ENCODE measurements around the gene RAPGEF5.

RAPGEF5 gene

GRCh38 chr7:22385326-22385725 is 28.4 kb upstream of the RAPGEF5 start:
- FAIRE-seq (no peak), DNase-seq (ENCODE audit: extremely low spot score, insufficient read length, low read depth) (no peak)

GRCh38 chr7:22380333-22380732 is 23.4 kb upstream of the RAPGEF5 start:
- no peak for DNase-seq (ENCODE audit: extremely low spot score, insufficient read length, low read depth)
- FAIRE-seq: no peak

- FAIRE-seq: no peak
- DNase-seq (ENCODE audit: extremely low spot score, insufficient read length, low read depth): no peak
Observed at GRCh38 chr7:22378199-22378980, 21.4 kb upstream of the RAPGEF5 start.

- FAIRE-seq: no peak
- no peak for DNase-seq (ENCODE audit: extremely low spot score, insufficient read length, low read depth)
Observed at GRCh38 chr7:22377703-22378102, 20.7 kb upstream of the RAPGEF5 start.

- no peak for DNase-seq (ENCODE audit: extremely low spot score, insufficient read length, low read depth)
- FAIRE-seq: no peak
Observed at GRCh38 chr7:22375359-22376048, 18.6 kb upstream of the RAPGEF5 start.

- no peak for FAIRE-seq
- DNase-seq (ENCODE audit: extremely low spot score, insufficient read length, low read depth): no peak
Observed at GRCh38 chr7:22373911-22374310, 17.0 kb upstream of the RAPGEF5 start.

- FAIRE-seq (no peak), DNase-seq (ENCODE audit: extremely low spot score, insufficient read length, low read depth) (no peak)
Observed at GRCh38 chr7:22373388-22373787, 16.4 kb upstream of the RAPGEF5 start.

GRCh38 chr7:22372863-22373262 is 15.9 kb upstream of the RAPGEF5 start:
- FAIRE-seq (no peak), DNase-seq (ENCODE audit: extremely low spot score, insufficient read length, low read depth) (no peak)

- DNase-seq (ENCODE audit: extremely low spot score, insufficient read length, low read depth) (no peak), FAIRE-seq (no peak)
Observed at GRCh38 chr7:22371878-22372277, 14.9 kb upstream of the RAPGEF5 start.

- DNase-seq (ENCODE audit: extremely low spot score, insufficient read length, low read depth) (no peak), FAIRE-seq (no peak)
Observed at GRCh38 chr7:22364900-22365299, 7.9 kb upstream of the RAPGEF5 start.

GRCh38 chr7:22363756-22364422 is 6.9 kb upstream of the RAPGEF5 start:
- FAIRE-seq (no peak), DNase-seq (ENCODE audit: extremely low spot score, insufficient read length, low read depth) (no peak)

GRCh38 chr7:22361795-22362194 is 4.8 kb upstream of the RAPGEF5 start:
- FAIRE-seq: no peak
- DNase-seq (ENCODE audit: extremely low spot score, insufficient read length, low read depth): no peak

GRCh38 chr7:22361320-22361719 is 4.4 kb upstream of the RAPGEF5 start:
- FAIRE-seq (no peak), DNase-seq (ENCODE audit: extremely low spot score, insufficient read length, low read depth) (no peak)

- FAIRE-seq (no peak), DNase-seq (ENCODE audit: extremely low spot score, insufficient read length, low read depth) (no peak)
Observed at GRCh38 chr7:22358820-22359697, 2.1 kb upstream of the RAPGEF5 start.

- no peak for DNase-seq (ENCODE audit: extremely low spot score, insufficient read length, low read depth)
- FAIRE-seq: no peak
Observed at GRCh38 chr7:22357311-22358175, 589 bp upstream of the RAPGEF5 start.

GRCh38 chr7:22356010-22356691 is 803 bp downstream of the RAPGEF5 start:
- FAIRE-seq: peak; percentile 41
- DNase-seq (ENCODE audit: extremely low spot score, insufficient read length, low read depth): no peak

GRCh38 chr7:22355620-22356009 is 1.3 kb downstream of the RAPGEF5 start:
- DNase-seq (ENCODE audit: extremely low spot score, insufficient read length, low read depth): no peak
- no peak for FAIRE-seq

GRCh38 chr7:22354462-22354861 is 2.5 kb downstream of the RAPGEF5 start:
- DNase-seq (ENCODE audit: extremely low spot score, insufficient read length, low read depth) (no peak), FAIRE-seq (no peak)

- FAIRE-seq (no peak), DNase-seq (ENCODE audit: extremely low spot score, insufficient read length, low read depth) (no peak)
Observed at GRCh38 chr7:22352887-22353286, 4.1 kb downstream of the RAPGEF5 start.

Measured in GM18507 (cell line).